HG03095 (cell line): ENCODE results near the gene MAP3K3.

Source experiments
- ATAC-seq: cut with Tn5 transposase; IDR thresholded peaks from one replicate; pipeline ENCODE4 v1.9.1; 2021; ENCODE audit warnings: moderate library complexity; ENCODE audit not compliant: unreplicated experiment

The MAP3K3 gene

DNA sequence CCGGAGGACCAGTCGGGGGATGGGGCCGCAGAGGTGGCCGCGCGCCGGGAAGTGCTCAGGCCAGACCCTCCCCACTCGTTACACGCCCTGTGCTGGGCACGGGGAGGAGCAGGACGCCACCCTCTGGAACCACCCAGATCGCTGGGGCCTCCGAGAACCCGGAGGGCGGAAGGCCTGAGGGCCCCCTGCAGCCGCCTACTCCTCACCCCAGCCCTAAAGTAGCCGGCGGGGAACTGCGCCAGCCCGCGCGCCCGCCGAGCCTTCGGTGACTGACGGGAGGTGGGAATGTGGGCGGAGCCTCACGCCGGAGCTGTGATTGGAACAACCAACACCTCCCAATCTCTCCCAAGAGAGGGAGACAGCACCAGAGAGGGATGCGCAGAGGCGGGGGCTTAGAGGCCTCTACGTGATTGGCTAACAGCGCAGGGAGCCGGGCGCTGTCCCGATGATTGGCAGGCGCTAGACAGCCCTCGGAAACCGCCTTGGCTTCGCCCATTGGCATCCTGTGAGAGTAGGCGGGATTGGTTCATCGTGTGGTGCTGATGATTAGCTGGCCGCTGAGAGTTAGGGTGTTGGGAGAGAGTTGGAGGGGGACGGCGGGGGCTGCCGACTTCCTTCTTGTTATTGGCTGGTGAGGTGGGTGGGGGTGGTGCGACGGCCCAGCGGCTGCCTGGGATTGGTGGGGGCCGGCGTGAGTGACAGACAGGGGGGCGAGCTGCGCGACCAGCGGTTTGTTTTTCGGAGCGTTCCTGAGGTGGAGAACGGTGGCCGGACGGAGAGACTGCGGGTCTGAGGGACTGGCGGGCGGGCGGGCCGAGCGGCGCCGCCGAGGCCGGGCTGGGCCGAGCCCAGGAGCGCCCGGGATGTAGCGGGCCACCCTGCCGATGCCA, at the start of gene MAP3K3:
TSS of gene MAP3K3 (plus strand) at position 734 of the 890 bp plus-strand sequence. CDS start 343 bp downstream, outside the sequence.
- ATAC-seq = peak; percentile 94

DNA sequence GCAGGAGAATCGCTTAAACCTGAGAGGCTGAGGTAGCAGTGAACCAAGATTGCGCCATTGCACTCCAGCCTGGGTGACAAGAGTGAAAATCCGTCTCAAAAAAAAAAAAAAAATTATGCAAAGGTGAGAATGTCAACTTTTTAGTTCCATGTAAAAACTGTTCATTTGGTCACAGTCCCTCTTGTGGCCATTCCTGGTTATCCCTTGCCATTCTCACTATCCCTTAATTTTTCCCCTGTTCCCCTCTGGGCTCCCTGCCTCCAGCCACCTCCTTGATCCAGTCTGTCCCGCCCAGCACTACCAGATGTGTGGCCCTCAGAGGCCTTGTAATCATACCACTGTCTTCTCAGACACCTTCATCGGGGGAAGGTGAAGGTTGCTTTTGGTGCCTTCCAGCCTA, 48.6 kb upstream of the MAP3K3 start:
- ATAC-seq = no peak

DNA sequence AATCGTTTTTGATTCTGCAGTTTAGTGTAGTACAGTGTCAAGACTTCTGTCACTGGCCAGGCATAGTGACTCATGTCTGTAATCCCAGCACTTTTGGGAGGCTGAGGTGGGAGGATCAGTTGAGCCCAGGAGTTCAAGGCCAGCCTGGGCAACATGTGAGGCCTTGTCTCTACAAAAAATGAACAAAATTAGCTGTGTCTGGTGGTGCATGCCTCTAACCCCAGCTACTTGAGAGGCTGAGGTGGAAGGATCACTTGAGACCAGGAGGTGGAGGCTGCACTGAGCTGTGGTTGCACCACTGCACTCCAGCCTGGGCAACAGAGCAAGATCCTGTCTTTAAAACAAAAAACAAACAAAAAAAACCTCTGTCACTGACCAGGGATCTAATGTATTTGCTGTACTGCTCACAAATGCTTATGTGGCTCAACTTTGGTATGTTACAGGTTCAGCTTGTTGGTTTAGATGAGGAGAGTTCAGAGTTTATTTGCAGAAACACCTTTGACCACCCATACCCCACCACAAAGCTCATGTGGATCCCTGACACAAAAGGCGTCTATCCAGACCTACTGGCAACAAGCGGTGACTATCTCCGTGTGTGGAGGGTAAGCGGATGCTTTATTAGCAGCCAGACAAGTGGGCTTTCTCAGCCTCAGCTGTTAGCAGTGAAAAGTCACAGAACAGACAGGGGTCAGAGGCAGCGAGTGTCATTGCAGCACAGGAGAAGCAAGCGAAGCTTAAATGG, 44.0 kb upstream of the MAP3K3 start:
- ATAC-seq = no peak

- ATAC-seq = no peak
These were observed 43.5 kb upstream of the MAP3K3 start for GRCh38 chr17:63578769-63579111.

- no peak for ATAC-seq
These were observed 42.6 kb upstream of the MAP3K3 start for GRCh38 chr17:63579633-63580032.

GRCh38 chr17:63587770-63588169, 34.4 kb upstream of the MAP3K3 start:
- ATAC-seq = no peak

- no peak for ATAC-seq
These were observed 33.4 kb upstream of the MAP3K3 start for GRCh38 chr17:63588797-63589196.

DNA sequence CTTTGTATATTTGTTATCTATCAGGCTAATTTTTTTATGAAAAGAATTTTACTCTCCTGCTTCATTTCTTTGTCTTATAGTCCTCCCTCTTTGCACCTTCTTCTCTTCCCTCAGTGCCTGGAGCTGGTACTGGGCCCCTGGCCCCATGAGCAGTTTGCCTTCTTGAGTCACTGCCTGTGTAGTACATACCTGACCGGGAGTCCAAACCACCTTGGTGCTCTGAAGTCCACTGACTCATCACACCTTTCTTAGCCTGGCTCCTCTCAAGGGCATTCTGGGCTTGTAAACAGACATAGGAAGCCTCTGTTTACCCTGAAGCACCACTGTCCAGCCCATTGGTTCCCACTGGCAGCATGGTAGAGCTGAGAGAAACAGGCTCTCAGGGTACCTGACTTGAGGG, 32.6 kb upstream of the MAP3K3 start:
- ATAC-seq = no peak

- ATAC-seq = no peak
These were observed 29.4 kb upstream of the MAP3K3 start for GRCh38 chr17:63592797-63593196.

GRCh38 chr17:63595132-63595531, 27.1 kb upstream of the MAP3K3 start:
- ATAC-seq = no peak

GRCh38 chr17:63596856-63597586, 25.2 kb upstream of the MAP3K3 start:
- ATAC-seq = no peak

- no peak for ATAC-seq
These were observed 23.9 kb upstream of the MAP3K3 start for GRCh38 chr17:63598281-63598680.

DNA sequence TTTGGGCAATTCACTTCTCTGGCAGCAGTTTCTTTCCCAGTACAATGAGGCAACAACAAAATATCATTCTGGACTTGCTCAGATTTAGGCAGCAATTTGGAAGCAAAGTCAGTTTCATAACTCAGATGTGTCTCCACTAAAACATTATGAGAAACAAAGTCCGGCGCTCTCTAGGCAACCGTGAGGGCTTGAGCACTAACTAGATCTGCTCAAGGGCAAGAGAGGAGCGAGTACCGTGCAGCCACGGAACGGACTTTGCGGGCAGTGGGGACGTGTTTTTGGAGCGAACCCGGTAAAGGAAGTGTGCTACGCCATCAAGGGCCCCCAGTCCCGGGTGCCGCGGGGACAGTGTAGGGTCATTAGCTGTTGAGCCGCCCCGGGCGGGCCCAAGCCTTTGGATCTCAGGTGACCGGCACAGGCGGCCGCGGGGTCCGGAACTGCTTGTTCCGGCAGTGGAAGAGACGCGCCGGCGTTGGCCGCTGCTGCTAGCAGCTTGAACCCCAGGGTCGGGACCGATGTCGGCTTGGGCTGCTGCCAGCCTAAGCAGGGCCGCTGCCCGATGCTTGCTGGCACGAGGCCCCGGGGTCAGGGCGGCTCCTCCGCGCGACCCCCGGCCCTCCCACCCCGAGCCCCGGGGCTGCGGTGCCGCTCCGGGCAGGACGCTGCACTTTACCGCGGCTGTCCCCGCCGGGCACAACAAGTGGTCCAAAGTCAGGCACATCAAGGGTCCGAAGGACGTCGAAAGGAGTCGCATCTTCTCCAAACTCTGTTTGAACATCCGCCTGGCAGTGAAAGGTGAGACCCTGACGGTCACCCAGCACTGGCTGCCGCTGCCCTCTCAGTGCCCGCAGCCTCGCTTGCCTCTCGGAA, 21.4 kb upstream of the MAP3K3 start, which contains the start of gene TACO1:
TSS of gene TACO1 (plus strand) at position 327 of the 870 bp plus-strand sequence. CDS start at position 516, 189 bp downstream.
- ATAC-seq = peak; percentile 83

DNA sequence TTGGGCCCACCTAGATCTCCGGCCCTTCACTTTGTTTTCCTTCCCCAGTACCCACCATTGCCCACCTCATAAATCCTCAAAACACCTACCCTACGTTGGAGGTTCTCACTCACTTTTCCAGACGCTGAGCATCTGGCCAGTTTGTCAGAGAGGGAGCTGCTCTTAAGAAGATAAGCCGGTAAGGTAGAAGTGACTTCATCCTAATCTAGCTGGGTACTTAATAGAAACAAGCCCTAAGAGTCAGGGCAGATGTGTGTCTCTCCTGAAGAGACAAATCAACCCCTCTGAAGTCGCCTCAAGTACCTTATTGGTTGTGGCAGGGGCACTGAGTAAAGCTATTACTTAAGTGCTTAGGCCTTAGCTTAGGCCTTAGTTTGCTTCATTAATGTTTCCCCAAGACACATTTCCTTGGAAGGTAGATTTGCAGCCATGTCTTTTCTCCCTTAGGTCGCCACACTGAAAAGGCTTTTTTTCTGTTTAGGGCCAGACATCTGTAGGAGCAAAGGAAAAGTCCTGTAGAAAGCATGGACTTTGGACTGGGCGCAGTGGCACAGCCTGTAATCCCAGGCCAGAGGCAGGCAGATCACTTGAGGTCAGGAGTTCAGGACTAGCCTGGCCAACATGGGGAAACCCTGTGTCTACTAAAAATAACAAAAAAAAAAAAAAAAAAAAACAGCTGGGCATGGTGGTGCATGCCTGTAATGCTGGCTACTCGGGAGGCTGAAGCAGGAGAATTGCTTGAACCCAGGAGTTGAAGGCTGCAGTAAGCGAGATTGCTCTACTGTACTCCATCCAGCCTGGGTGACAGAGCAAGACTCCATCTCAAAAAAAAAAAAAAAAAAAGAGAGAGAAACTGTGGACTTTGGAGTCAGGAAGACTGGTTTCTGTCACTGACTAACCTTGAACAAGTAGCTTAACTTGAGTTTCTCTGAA, 20.5 kb upstream of the MAP3K3 start:
- no peak for ATAC-seq

DNA sequence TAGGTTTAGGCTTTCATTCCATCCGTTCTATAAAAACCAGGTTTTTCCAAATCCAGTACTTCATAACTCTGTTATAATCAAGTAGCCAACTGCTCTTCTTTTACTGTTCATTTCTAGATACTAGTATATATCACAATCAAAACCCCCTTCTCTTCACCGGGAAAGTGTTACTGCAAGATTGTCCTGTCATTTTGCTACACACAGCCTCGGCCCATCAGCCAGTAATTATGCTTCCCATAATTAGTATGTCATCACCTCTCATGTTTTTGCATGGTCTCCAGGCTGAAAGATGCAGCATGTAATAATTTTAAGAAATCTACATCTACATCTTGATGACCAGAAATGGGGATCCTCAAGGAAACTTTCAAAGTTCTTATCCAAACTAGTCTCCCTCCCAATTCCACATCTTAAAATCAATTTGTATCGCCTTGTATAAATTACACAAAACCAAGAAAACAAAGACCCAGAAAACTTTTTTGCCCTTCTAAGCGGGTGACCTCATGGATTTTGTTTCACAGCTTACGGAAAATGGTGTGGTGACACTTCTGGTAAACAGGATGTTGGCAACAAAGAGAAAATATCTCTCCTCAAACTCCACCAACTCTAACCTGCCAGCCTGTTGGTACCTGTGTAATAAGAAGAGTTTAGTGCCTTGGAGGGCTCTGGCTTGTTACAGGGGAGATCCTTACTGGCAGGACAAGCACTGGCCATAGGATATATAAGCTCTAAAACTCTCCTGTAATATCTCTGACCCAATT, 12.2 kb upstream of the MAP3K3 start:
- no peak for ATAC-seq

- ATAC-seq = no peak
These were observed 11.4 kb upstream of the MAP3K3 start for GRCh38 chr17:63610854-63611253.

- no peak for ATAC-seq
These were observed 10.9 kb upstream of the MAP3K3 start for GRCh38 chr17:63611354-63611753.

DNA sequence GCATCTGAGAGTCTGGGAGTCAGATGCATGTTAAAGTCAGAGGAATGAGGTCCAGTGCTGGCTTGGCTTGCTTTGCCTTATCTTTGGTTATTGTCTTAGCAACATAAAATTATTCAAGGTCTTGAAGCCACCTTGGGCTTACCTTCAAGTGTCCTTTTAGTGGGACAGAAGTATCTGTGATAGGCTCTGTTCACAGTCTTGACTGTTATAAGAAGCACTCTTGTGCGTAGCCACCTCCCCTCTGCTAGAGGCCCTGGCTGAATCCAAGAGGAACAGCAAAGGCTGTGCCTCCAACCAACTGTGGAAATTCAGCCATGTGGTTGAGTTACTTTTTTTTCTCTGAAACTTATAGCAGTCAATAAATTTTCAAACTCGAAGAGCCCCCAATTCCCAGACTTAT, 8.6 kb upstream of the MAP3K3 start:
- ATAC-seq = no peak
